COLO668 (cell line): ENCODE measurements around the gene C1orf159.
A peak's percentile ranks its signal among the peaks of the same experiment; 100 is the strongest.

ENCODE experiments used
- DNase-seq: peaks from one replicate; lab custom pipeline; 2025; ENCODE audit not compliant: unreplicated experiment; lab: John Stamatoyannopoulos, UW

The C1orf159 gene

DNA sequence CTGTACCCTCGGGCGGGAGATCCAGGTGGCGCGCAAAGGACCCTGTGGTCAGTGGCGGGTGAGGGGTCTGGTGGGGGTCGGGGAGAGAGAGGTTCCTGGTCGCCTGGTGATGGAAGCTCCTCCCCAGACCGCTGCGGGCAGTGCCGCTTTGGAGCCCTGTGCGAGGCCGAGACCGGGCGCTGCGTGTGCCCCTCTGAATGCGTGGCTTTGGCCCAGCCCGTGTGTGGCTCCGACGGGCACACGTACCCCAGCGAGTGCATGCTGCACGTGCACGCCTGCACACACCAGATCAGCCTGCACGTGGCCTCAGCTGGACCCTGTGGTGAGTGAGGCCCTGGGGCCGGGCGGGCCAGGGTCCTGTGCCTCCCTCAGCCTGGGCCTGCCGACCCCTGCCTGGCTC lies 72.5 kb downstream of the C1orf159 start:
- no peak for DNase-seq

DNA sequence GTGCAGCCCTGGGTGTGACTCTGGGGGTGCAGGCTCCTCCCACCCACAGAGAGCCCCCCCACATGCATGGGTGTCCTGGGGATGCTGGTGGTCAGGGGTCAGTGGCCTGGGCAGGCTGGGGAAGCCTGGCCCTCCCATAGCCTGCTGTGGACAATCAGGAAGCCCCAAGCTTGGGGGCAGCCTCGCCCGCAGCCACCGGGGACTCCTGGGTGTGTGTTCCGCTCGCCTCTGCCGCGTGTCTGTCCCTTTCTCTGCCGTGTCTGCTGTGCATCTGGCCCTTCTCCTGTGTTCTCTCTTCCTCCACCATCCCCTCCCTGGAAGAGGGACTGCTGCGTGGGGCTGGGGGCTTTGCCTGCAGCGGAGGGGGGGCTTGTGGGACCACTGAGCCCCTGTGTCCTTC lies 73.1 kb downstream of the C1orf159 start:
- DNase-seq, result no peak

DNA sequence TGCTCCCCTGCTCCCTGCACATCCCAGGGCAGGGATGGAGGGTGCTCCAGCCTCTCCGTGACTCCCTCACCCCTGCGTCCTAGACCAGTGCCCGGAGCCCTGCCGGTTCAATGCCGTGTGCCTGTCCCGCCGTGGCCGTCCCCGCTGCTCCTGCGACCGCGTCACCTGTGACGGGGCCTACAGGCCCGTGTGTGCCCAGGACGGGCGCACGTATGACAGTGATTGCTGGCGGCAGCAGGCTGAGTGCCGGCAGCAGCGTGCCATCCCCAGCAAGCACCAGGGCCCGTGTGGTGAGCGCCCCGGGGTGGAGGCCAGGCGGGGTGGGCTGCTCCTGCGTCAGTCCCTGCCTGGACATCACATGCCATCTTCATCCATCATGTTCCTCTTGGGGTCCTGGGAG lies 74.0 kb downstream of the C1orf159 start:
- no peak for DNase-seq

DNA sequence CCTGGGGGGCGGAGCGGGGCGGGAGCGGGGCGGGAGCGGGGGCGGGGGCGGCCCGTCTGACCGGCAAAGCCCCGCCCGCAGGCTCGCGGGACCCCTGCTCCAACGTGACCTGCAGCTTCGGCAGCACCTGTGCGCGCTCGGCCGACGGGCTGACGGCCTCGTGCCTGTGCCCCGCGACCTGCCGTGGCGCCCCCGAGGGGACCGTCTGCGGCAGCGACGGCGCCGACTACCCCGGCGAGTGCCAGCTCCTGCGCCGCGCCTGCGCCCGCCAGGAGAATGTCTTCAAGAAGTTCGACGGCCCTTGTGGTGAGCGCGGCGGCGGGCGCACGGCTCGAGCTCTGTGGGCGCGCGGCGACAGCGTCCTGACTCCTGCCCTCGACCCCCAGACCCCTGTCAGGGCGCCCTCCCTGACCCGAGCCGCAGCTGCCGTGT lies 74.8 kb downstream of the C1orf159 start:
- DNase-seq, result no peak

DNA sequence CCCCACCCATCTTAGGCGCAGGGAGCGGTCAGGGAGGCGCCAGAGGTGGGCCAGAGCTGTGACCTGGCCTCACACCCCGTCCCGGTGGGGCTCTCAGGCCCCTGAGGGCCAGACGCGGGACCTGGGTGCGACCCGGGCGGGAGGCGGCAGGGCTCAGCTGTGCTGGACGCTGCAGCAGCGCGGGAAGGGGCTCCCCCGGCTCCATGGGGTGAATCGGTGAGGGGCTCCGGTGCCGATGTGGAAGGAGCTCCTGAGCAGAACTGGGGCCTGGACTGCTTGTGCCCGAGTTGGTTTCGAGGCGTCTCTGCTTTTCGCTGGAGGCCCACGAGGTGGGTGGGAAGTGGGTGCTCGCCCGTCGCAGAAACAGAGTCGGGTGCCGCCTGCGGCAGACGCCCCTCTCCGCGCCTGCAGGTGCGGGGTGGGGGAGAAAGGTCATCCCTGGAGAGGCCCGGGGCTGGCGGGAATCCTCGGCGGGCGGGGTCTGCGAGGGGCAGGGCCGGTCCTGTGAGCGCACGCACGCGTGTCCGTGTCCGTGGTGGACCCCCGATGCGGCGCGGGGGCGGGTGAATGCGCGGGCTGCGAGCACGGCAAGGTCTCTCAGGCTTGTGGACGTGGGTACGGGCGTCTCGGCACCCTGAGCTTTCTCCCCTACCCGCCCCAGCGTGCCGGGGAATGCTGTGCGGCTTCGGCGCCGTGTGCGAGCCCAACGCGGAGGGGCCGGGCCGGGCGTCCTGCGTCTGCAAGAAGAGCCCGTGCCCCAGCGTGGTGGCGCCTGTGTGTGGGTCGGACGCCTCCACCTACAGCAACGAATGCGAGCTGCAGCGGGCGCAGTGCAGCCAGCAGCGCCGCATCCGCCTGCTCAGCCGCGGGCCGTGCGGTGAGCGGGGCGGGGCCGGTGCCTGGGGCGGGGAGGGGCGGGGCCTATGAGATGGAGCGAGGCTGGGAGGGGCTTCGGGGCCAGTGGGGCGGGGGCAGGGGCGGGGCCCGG lies 75.6 kb downstream of the C1orf159 start:
- DNase-seq, result peak; percentile 80

DNA sequence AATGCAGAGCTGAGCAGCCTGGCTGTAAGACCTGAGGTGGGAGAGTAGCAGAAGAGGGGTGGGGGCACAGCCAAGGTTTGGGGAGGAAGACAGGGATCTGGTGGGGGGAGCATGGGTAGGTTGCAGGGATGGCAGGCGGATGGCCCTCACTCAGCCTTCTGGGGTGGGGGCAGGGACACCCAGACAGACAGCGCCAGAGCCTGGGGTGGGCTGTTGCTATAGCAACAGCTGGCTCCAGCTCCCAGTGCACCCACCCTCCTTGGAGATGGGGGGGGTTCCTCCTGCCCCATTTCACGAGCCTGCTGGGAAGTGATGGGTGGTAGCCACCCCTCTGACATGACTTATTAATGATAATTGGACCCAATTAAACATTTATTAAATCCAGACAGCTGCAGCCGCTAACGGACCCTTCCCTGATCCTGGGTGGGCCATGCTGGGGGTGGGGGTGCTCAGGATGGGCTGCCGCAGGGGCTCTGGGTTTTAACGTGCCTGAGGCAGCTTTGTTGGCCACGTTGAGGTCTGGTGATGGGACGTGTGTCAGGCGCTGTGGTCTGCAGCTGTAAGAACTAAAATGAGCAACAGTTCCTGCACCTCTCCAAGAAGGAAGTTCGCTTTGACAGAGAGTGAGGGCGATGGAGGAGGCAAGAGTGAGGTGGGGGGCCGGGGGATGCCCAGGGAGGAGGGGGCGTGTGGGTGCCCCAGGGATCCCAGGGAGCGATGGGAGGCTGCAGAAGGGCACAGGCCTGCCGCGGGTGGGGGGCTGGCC lies 76.6 kb downstream of the C1orf159 start:
- no peak for DNase-seq

DNA sequence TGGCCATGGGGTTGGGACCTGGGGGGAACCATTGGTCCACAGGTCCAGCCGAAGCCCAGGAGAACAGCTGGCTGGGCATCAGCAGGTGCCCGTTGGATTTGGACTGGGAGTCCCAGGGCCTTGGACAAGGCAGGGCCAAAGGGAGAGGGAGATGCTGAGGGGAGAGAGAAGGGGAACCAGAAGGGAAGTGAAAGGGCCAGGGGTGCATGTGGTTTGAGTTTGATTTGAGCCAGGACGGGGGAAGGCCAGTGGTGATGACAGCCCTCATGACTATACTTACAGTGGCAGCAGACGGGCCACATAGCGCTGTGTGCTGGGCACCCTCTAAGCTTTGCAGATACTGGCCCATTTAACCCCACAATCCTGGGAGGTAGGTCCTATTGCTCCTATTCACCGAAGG lies 77.2 kb downstream of the C1orf159 start:
- no peak for DNase-seq

DNA sequence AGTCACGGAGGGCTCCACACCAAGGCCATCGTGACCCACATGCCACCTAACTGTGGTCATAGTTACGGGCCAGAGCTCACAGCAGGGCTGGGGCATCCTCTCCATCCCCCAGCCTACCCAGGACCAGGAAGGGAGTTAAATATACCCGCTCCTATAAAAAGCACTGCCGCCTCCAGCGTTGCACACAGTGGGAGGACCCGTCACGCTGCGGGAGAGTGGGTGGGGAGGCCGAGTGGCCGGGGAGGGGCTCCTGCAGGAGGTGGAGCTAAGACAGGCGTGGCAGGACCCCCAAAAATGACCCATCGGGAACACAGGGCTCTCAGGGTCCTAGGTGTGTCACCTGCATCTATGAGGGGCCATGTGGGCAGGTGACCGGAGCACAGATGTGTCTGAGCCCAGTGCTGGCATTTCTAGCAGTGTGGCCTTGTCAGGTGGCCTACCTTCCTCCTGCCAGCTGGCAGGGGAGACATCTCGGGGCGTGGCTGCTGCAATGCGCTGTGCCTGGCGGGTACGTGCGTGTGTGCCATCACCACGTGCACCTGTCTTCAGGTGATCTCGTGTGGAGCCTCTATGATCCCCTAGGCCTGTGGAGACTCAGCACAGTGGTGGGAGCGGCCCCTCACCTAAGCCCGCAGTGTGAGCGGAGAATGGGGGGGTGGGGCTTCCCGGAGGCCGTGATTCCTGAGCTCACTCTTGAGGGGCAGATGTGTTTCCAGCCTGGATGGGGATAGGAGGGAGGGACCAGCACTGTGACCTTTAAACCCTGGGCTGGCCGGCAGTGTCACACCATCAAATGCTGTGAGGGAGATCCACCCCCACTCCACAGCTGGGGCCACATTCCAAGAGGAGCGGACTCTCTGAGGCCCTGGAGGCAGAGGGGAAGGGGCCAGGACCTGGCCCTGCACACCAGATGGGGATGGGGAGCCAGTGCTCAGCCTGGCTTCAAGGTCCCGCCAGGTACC lies 78.2 kb downstream of the C1orf159 start:
- DNase-seq, result peak; percentile 70

DNA sequence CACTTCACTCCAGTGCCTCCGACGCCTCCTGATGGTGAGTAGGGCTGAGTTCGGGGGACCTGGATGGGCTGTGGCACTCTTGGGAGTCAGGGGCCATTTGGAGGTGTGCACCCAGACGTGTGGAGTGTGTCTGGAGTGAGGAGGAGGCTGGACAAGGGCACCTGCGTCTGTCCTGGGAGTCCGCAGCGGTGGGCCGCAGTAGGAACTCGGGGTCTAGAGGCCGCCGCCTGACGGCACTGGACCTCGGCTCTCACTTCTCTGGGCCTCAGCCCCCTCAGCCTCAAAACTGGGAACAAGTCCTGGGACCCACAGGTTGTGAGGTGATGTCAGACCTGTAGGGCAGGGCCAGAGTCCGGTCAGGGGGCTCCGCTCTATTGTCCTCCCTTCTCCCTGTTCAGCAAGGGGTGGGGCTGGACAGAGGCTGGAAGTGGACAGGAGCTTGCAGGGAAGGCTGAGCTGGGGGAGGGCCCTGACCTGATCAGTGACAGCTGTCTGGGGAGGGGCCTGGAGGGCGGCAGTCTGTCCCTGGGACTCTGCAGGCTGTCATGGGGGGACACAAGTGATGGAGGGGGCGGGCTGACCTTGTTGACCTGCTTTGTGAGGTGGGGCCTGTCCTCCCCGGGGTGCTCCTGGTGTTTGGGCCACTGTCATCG lies 80.5 kb downstream of the C1orf159 start:
- DNase-seq, result no peak

DNA sequence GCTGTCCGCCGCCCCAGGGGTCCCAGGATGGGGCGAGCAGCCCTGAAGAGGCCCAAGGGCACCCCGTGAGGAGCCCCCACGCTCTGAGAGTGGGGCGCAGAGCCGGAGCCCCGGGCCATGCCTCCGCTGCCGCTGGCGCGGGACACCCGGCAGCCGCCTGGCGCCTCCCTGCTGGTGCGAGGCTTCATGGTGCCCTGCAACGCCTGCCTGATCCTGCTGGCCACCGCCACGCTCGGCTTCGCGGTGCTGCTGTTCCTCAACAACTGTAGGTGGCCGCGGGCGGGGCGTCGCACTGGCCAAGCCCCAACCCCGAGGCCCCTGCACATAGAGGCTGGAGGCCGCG lies 81.5 kb downstream of the C1orf159 start:
- peak; percentile 52 for DNase-seq

DNA sequence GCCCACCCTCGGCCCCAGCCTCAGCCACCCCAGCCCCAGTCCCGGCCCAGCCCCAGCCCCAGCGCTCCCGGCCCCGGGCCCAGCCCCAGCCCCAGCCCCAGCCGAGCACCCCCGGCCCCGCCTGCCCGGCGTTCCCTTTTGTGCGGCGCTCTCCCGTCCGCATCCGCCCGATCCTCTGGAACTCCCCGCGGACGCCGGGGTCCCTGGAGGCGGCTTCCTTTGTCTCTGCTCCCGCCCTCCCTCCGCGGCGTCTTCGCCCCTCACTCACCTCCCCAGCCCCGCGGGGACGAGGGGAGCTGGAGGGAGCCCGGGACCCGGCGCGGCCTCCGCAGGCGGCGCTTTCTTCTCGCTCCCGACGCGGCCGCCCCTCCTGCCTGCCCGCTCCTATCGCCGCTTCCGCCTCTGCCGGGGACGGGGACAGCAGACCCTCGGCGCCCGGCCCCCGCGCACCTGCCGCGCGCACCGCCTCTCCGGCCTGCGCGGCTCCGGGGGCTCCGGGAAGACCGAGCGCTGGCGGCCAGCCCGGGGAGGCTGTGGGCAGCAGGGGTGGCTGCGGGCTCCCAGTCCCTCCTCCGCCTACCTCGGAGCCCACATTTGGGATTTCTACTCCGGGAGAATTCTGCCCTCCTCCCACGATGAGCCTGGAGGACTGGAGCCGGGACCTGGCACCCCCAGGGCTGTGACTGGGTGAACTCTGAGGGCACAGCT lies 82.0 kb downstream of the C1orf159 start:
- DNase-seq, result peak; percentile 72

DNA sequence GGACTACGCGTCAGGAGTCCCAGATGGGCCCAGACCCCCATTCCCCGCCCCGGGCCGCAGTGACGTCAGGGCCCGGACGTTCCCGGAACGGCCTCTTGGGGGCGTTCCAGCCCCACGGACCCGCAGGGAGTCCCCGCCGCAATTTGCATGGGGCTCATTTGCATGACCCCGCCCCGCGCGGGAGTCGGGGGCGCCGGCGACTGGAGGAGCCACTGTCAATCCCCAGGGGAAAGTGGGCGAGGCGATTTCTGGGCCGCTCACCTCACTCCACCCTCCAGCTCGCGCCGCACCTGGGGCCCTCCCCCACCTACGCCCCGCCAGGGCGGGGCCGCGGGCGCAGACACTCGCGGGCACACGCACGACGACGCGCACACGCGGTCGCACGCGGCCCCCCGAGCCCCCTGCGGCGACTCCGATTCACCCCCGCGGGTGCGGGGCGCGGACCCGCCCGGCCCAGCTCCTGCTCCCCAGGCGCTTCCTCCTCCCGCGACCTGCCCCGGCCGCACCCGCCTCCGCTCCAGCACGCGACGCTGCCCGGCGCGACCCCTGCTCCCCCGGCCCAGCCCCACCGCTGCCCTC lies 82.8 kb downstream of the C1orf159 start:
- peak; percentile 99 for DNase-seq

DNA sequence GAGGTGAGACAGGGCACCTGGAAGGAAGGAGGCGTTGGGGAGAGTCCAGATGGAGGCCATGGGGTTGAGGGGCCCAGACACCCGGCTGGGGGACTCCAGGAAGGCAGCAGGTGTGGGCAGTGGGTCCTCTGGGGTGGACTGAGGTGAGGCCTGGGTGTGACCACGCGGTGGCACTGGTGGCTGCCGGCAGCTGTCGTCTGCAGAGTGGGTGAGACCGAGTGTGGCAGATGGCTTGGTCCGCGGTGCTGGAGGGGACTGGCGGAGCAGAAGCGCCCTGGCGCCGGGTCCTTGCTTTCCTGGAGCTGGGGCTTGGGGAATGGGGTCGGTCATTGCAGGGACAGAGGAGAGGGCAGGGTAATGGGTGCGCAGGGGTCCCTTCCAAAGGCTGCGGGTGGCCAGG lies 83.5 kb downstream of the C1orf159 start:
- DNase-seq, result peak; percentile 87
